ENCODE data around the gene CDKN1C. TPM values are rescaled to one million over a fixed set of nuclear protein-coding genes. Genes with fewer than 3 reads are reported as not detected.

CDKN1C gene
- polyA plus RNA-seq, 1 of the 3 experiments (the other 2 are of a cell fraction), result 1.6 TPM

- DNase-seq, result no peak
- 76% methylated on average over 6 of the region's 6 CpGs for WGBS (ENCODE audit: low lambda C conversion rate)
- Histone ChIP-seq H3K36me3 (replicated peaks in 1 of 2; ENCODE audit: control insufficient read depth in 1 of 2, insufficient read depth in 2 of 2, low read length in 1 of 2) (no peaks in the 10 kb centered on the region), H3K9me2 (no peaks in the 10 kb centered on the region), H3K4me1 (ENCODE audit: control insufficient read depth in 1 of 2, insufficient read depth in 2 of 2, low read depth in 1 of 2, low read length in 1 of 2) (peaks cover 0 to 38% of the 10 kb centered on the region in 2 experiments; a peak in 1 of 4 replicates), H3K27me3 (ENCODE audit: insufficient read depth) (no peaks in the 10 kb centered on the region), H3K9ac (no peak overlapping the region), H3K4me2 (no peak overlapping the region), H2AFZ (ENCODE audit: low read depth) (no peak overlapping the region), H4K20me1 (ENCODE audit: insufficient read depth) (no peaks in the 10 kb centered on the region), H3K4me3 (ENCODE audit: low read depth in 2 of 2, low read length in 1 of 2) (no peak overlapping the region), H3K27ac (ENCODE audit: low read depth in 2 of 2, low read length in 1 of 2) (no peak overlapping the region), H3K79me2 (ENCODE audit: insufficient read depth) (no peaks in the 10 kb centered on the region), H3F3A (replicated peaks; ENCODE audit: insufficient read depth) (no peaks in the 10 kb centered on the region), H3K9me3 (no peaks in the 10 kb centered on the region)
- ChIA-PET CTCF (interaction anchor here (1.2 kb wide), 1 partner anchor 18 kb away, joined by 3 read pairs; no protein-coding TSS in a partner anchor), POLR2A (no interaction called here)
- no peak for TF ChIP-seq JUND (IDR thresholded peaks at IDR 0.05)
- no peak for TF ChIP-seq IRF3 (IDR thresholded peaks at IDR 0.05; ENCODE audit: low read depth, low read length)
- no peak for TF ChIP-seq ELF1 (IDR thresholded peaks at IDR 0.05)
- TF ChIP-seq POLR2AphosphoS5 (IDR thresholded peaks at IDR 0.05; ENCODE audit: low read depth, low read length), result no peak
- no peak for TF ChIP-seq EZH2phosphoT487 (IDR thresholded peaks at IDR 0.05; ENCODE audit: borderline replicate concordance, low read depth)
These were observed 50.3 kb downstream of the CDKN1C start for GRCh38 chr11:2835296-2835695.

GRCh38 chr11:2834503-2835273 lies 50.9 kb downstream of the CDKN1C start:
- Histone ChIP-seq H3K9ac (no peak overlapping the region), H3K36me3 (replicated peaks in 1 of 2; ENCODE audit: control insufficient read depth in 1 of 2, insufficient read depth in 2 of 2, low read length in 1 of 2) (no peaks in the 10 kb centered on the region), H4K20me1 (ENCODE audit: insufficient read depth) (no peaks in the 10 kb centered on the region), H3K4me1 (ENCODE audit: control insufficient read depth in 1 of 2, insufficient read depth in 2 of 2, low read depth in 1 of 2, low read length in 1 of 2) (peaks cover 0 to 37% of the 10 kb centered on the region in 2 experiments; a peak in 1 of 4 replicates), H3K4me2 (no peak overlapping the region), H3K27ac (ENCODE audit: low read depth in 2 of 2, low read length in 1 of 2) (no peak overlapping the region), H2AFZ (ENCODE audit: low read depth) (no peak overlapping the region), H3K9me2 (no peaks in the 10 kb centered on the region), H3K79me2 (ENCODE audit: insufficient read depth) (no peaks in the 10 kb centered on the region), H3K4me3 (ENCODE audit: low read depth in 2 of 2, low read length in 1 of 2) (no peak overlapping the region), H3K27me3 (ENCODE audit: insufficient read depth) (no peaks in the 10 kb centered on the region), H3F3A (replicated peaks; ENCODE audit: insufficient read depth) (no peaks in the 10 kb centered on the region), H3K9me3 (no peaks in the 10 kb centered on the region)
- ChIA-PET CTCF (interaction anchor here (1.2 kb wide), 1 partner anchor 17 kb away, joined by 3 read pairs; no protein-coding TSS in a partner anchor), POLR2A (no interaction called here)
- no peak for DNase-seq
- no peak for TF ChIP-seq TEAD4 (IDR thresholded peaks at IDR 0.05; ENCODE audit: borderline replicate concordance, insufficient read depth)
- TF ChIP-seq SMC3 (IDR thresholded peaks at IDR 0.05; ENCODE audit: low read depth, low read length), result no peak
- TF ChIP-seq EZH2phosphoT487 (IDR thresholded peaks at IDR 0.05; ENCODE audit: borderline replicate concordance, low read depth), result no peak
- WGBS (ENCODE audit: low lambda C conversion rate), result 71% methylated on average over 4 of the region's 16 CpGs

GRCh38 chr11:2833716-2834502 lies 51.7 kb downstream of the CDKN1C start:
- Histone ChIP-seq H3K27me3 (ENCODE audit: insufficient read depth) (no peaks in the 10 kb centered on the region), H3K27ac (ENCODE audit: low read depth in 2 of 2, low read length in 1 of 2) (no peak overlapping the region), H3K4me3 (ENCODE audit: low read depth in 2 of 2, low read length in 1 of 2) (no peak overlapping the region), H3K9me2 (no peaks in the 10 kb centered on the region), H2AFZ (ENCODE audit: low read depth) (no peak overlapping the region), H4K20me1 (ENCODE audit: insufficient read depth) (no peaks in the 10 kb centered on the region), H3K4me2 (no peak overlapping the region), H3K4me1 (ENCODE audit: control insufficient read depth in 1 of 2, insufficient read depth in 2 of 2, low read depth in 1 of 2, low read length in 1 of 2) (peaks cover 0 to 29% of the 10 kb centered on the region in 2 experiments; a peak in 1 of 4 replicates), H3K9ac (no peak overlapping the region), H3K36me3 (replicated peaks in 1 of 2; ENCODE audit: control insufficient read depth in 1 of 2, insufficient read depth in 2 of 2, low read length in 1 of 2) (no peaks in the 10 kb centered on the region), H3K79me2 (ENCODE audit: insufficient read depth) (no peaks in the 10 kb centered on the region), H3F3A (replicated peaks; ENCODE audit: insufficient read depth) (no peaks in the 10 kb centered on the region), H3K9me3 (0 out of 2 replicates have a peak, but pooled peaks cover 1% of the 10 kb centered on the region)
- no peak for DNase-seq
- CTCF ChIA-PET, result interaction anchor here (0.7 to 1.2 kb wide), 2 partner anchors 16 to 805 kb away, joined by 3 read pairs; no protein-coding TSS in a partner anchor
- POLR2A ChIA-PET, result no interaction called here
- 67% methylated on average over 18 of the region's 19 CpGs for WGBS (ENCODE audit: low lambda C conversion rate)
- TF ChIP-seq POLR2AphosphoS5 (IDR thresholded peaks at IDR 0.05; ENCODE audit: low read depth, low read length), result no peak
- TF ChIP-seq USF1 (IDR thresholded peaks at IDR 0.05; ENCODE audit: borderline replicate concordance, low read depth), result no peak
- no peak for TF ChIP-seq EP300 (IDR thresholded peaks at IDR 0.05; ENCODE audit: borderline replicate concordance in 1 of 2, low read depth in 1 of 2, low read length in 1 of 2)
- no peak for TF ChIP-seq MAX (IDR thresholded peaks at IDR 0.05; ENCODE audit: low read depth)
- TF ChIP-seq FOXJ3 (CRISPR knock-in tag; IDR thresholded peaks at IDR 0.05), result no peak
- no peak for TF ChIP-seq MEF2A (IDR thresholded peaks at IDR 0.05; ENCODE audit: borderline replicate concordance, low read depth)
- no peak for TF ChIP-seq SMC3 (IDR thresholded peaks at IDR 0.05; ENCODE audit: low read depth, low read length)
- no peak for TF ChIP-seq IRF3 (IDR thresholded peaks at IDR 0.05; ENCODE audit: low read depth, low read length)

All from SK-N-SH (cell line).